Measurements from ENCODE around the gene ST6GALNAC3.

GRCh38 chr1:76607717-76608116, 533.2 kb downstream of the ST6GALNAC3 start:
- TF ChIP-seq REST (IDR thresholded peaks at IDR 0.05; ENCODE audit: insufficient read depth in 1 of 2, low read depth in 2 of 2, low read length in 1 of 2) (no peak), CTCF (IDR thresholded peaks at IDR 0.05) (no peak), POLR2AphosphoS5 (IDR thresholded peaks at IDR 0.05; ENCODE audit: low read depth, low read length) (no peak)
